AML-193 (cell line): ENCODE data around the gene METAP1D.
"Not testable (repeated sequence)": the region's sequence is repeated elsewhere in the genome, so short reads cannot be mapped to it uniquely, and the experiment has no call there.

Experiments used
- DNase-seq, 2 experiments: peaks; one replicate each; lab custom pipeline; 2025; lab: John Stamatoyannopoulos, UW

Gene METAP1D

GRCh38 chr2:171999604-172000469, at the start of gene METAP1D:
Gene METAP1D, plus strand, starts transcription at chr2:171999953. Its CDS starts 17 bp downstream, at chr2:171999970.
- DNase-seq: peak; percentile 85 to 88

GRCh38 chr2:171952276-171952675, 47.5 kb upstream of the METAP1D start:
- no peak for DNase-seq

- no peak for DNase-seq
Measured at GRCh38 chr2:171952748-171953147, 47.0 kb upstream of the METAP1D start.

- peak; percentile 94 to 95 for DNase-seq
Measured at GRCh38 chr2:171956135-171956825, 43.5 kb upstream of the METAP1D start.

GRCh38 chr2:171957061-171957460, 42.7 kb upstream of the METAP1D start:
- DNase-seq: peak; percentile 13 to 39

GRCh38 chr2:171958475-171958874, 41.3 kb upstream of the METAP1D start:
- peak; percentile 81 to 91 for DNase-seq

- DNase-seq: no peak
Measured at GRCh38 chr2:171959998-171960397, 39.8 kb upstream of the METAP1D start.

GRCh38 chr2:171960570-171960969, 39.2 kb upstream of the METAP1D start:
- DNase-seq: no peak

GRCh38 chr2:171963198-171963597, 36.6 kb upstream of the METAP1D start:
- DNase-seq: no peak

- DNase-seq: no peak
Measured at GRCh38 chr2:171964308-171964707, 35.4 kb upstream of the METAP1D start.

GRCh38 chr2:171965238-171965637, 34.5 kb upstream of the METAP1D start:
- no peak for DNase-seq

GRCh38 chr2:171965661-171966060, 34.1 kb upstream of the METAP1D start:
- DNase-seq: no peak

GRCh38 chr2:171966235-171966634, 33.5 kb upstream of the METAP1D start:
- no peak for DNase-seq

- no peak for DNase-seq
Measured at GRCh38 chr2:171966688-171967087, 33.1 kb upstream of the METAP1D start.

GRCh38 chr2:171968509-171968908, 31.2 kb upstream of the METAP1D start:
- DNase-seq: no peak

- DNase-seq: no peak
Measured at GRCh38 chr2:171972329-171972982, 27.3 kb upstream of the METAP1D start.

- no peak for DNase-seq
Measured at GRCh38 chr2:171979103-171979502, 20.6 kb upstream of the METAP1D start.

- DNase-seq: not testable (repeated sequence)
Measured at GRCh38 chr2:171983924-171984323, 15.8 kb upstream of the METAP1D start.

- DNase-seq: no peak
Measured at GRCh38 chr2:171985076-171985475, 14.7 kb upstream of the METAP1D start.

- no peak for DNase-seq
Measured at GRCh38 chr2:171986778-171987177, 13.0 kb upstream of the METAP1D start.

- DNase-seq: no peak
Measured at GRCh38 chr2:171991027-171991426, 8.7 kb upstream of the METAP1D start.

GRCh38 chr2:171995586-171995985, 4.2 kb upstream of the METAP1D start:
- no peak for DNase-seq

- DNase-seq: no peak
Measured at GRCh38 chr2:171996021-171996420, 3.7 kb upstream of the METAP1D start.
